SU-DHL-6 (cell line): Measurements from ENCODE around the gene PGM1.

ENCODE experiments used
- H2AFZ ChIP-seq: fragments of 200-600 bp; sonication (generic); 2 replicates; pipeline ENCODE4 v1.6.1; 2014; ENCODE audit warnings: low read depth, mild to moderate bottlenecking, moderate library complexity, mixed read lengths, antibody characterized with exemption, low read length; ENCODE audit not compliant: severe bottlenecking
- H3F3A ChIP-seq: fragments of 200-600 bp; shearing (Covaris generic); 2 replicates; pipeline ENCODE4 v1.6.0; 2016; ENCODE audit warnings: antibody characterized with exemption, mild to moderate bottlenecking; ENCODE audit not compliant: insufficient read depth
- H3K27ac ChIP-seq: fragments of 200-600 bp; sonication (generic); 2 replicates; pipeline ENCODE4 v1.5.1; 2016; ENCODE audit warnings: low read depth, mild to moderate bottlenecking, low read length, moderate library complexity, mixed read lengths
- H3K27me3 ChIP-seq: fragments of 200-600 bp; sonication (generic), shearing (Covaris generic); 2 replicates; pipeline ENCODE4 v1.6.0; 2014; ENCODE audit warnings: mild to moderate bottlenecking, low read length
- H3K36me3 ChIP-seq: fragments of 200-600 bp; sonication (generic); 2 replicates; pipeline ENCODE4 v1.6.1; 2014; ENCODE audit warnings: mild to moderate bottlenecking, low read length, mixed read lengths
- H3K4me2 ChIP-seq: fragments of 300-600, 200-600 bp; shearing (Covaris generic), sonication (generic); 2 replicates; pipeline ENCODE4 v1.6.0; 2014; ENCODE audit warnings: low read length, low read depth, mild to moderate bottlenecking; ENCODE audit not compliant: poor library complexity, severe bottlenecking
- H3K4me3 ChIP-seq: fragments of 200-600 bp; sonication (generic); 2 replicates; pipeline ENCODE4 v1.5.1; 2014; ENCODE audit warnings: antibody characterized with exemption, low read length, mild to moderate bottlenecking, mixed read lengths; ENCODE audit not compliant: insufficient read depth, poor library complexity, severe bottlenecking
- H3K79me2 ChIP-seq: fragments of 200-600 bp; sonication (generic); 2 replicates; pipeline ENCODE4 v1.6.1; 2014; ENCODE audit warnings: mild to moderate bottlenecking, low read length, moderate library complexity; ENCODE audit not compliant: insufficient read depth
- H3K9ac ChIP-seq: fragments of 200-600 bp; sonication (generic); 2 replicates; pipeline ENCODE4 v1.7.0; 2014; ENCODE audit warnings: mild to moderate bottlenecking, low read length
- H3K9me2 ChIP-seq: fragments of 200-600 bp; sonication (generic); replicated peaks from 2 replicates; pipeline ENCODE4 v1.6.1; 2014; ENCODE audit warnings: low read length; ENCODE audit not compliant: insufficient read depth
- H3K9me3 ChIP-seq: fragments of 200-600 bp; sonication (generic); 2 replicates; pipeline ENCODE4 v1.6.1; 2014; ENCODE audit warnings: low read length, mixed read lengths; ENCODE audit not compliant: insufficient read depth
- H4K20me1 ChIP-seq: fragments of 200-600 bp; sonication (generic); 2 replicates; pipeline ENCODE4 v1.6.1; 2014; ENCODE audit warnings: low read depth, mild to moderate bottlenecking, antibody characterized with exemption, low read length, moderate library complexity, mixed read lengths
- EZH2phosphoT487 ChIP-seq: fragments of 200-600 bp; sonication (generic), shearing (Covaris generic); conservative IDR thresholded peaks from 2 replicates; pipeline ENCODE4 v1.6.1; 2018; ENCODE audit warnings: mild to moderate bottlenecking, antibody characterized with exemption, low read length, moderate library complexity, mixed read lengths
- TF ChIP-seq, protein P1 (sequence below): fragments of 200-600 bp; sonication (generic); IDR thresholded peaks from one replicate; pipeline ENCODE4 v1.5.1; 2017; ENCODE audit warnings: antibody characterized with exemption, mild to moderate bottlenecking, low read length, moderate library complexity; ENCODE audit not compliant: insufficient read depth, poor library complexity, severe bottlenecking

The PGM1 gene

DNA sequence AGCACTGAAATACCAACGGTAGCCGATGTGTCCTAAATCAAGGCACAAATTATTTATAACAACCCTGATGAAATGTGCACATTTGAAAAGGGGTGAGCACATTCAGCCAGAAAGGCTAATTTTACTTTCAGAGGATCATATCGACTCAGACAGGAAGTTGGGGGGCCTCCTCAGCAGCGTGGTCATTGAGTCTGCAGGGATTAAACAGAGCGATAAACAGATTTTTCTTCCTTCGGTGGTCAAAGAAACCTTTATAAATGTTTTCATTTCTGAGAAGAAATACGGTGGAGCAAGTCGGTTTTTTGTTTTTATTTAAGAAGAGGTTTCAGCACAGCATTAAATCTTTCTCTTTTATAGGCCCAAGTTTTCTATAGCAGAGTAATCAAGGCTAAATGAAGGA lies 45.7 kb downstream of the PGM1 start:
- H3K79me2 ChIP-seq: no peaks in the 10 kb centered on the region
- no peaks in the 10 kb centered on the region for H4K20me1 ChIP-seq
- no peak overlapping the region for H3K4me2 ChIP-seq
- H3K27me3 ChIP-seq: no peaks in the 10 kb centered on the region
- H3K9me2 ChIP-seq: no peaks in the 10 kb centered on the region
- peaks cover 18% of the 10 kb centered on the region; the same call in 1 of the 2 replicates for H3K36me3 ChIP-seq
- no peaks in the 10 kb centered on the region for H3K9me3 ChIP-seq
- no peak for TF ChIP-seq EZH2phosphoT487
- TF ChIP-seq, protein P1, sequence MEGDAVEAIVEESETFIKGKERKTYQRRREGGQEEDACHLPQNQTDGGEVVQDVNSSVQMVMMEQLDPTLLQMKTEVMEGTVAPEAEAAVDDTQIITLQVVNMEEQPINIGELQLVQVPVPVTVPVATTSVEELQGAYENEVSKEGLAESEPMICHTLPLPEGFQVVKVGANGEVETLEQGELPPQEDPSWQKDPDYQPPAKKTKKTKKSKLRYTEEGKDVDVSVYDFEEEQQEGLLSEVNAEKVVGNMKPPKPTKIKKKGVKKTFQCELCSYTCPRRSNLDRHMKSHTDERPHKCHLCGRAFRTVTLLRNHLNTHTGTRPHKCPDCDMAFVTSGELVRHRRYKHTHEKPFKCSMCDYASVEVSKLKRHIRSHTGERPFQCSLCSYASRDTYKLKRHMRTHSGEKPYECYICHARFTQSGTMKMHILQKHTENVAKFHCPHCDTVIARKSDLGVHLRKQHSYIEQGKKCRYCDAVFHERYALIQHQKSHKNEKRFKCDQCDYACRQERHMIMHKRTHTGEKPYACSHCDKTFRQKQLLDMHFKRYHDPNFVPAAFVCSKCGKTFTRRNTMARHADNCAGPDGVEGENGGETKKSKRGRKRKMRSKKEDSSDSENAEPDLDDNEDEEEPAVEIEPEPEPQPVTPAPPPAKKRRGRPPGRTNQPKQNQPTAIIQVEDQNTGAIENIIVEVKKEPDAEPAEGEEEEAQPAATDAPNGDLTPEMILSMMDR: no peak
- H3K9ac ChIP-seq: no peak overlapping the region
- H2AFZ ChIP-seq: no peak overlapping the region
- H3K27ac ChIP-seq: no peak overlapping the region
- H3K4me3 ChIP-seq: no peak overlapping the region
- no peaks in the 10 kb centered on the region for H3F3A ChIP-seq

DNA sequence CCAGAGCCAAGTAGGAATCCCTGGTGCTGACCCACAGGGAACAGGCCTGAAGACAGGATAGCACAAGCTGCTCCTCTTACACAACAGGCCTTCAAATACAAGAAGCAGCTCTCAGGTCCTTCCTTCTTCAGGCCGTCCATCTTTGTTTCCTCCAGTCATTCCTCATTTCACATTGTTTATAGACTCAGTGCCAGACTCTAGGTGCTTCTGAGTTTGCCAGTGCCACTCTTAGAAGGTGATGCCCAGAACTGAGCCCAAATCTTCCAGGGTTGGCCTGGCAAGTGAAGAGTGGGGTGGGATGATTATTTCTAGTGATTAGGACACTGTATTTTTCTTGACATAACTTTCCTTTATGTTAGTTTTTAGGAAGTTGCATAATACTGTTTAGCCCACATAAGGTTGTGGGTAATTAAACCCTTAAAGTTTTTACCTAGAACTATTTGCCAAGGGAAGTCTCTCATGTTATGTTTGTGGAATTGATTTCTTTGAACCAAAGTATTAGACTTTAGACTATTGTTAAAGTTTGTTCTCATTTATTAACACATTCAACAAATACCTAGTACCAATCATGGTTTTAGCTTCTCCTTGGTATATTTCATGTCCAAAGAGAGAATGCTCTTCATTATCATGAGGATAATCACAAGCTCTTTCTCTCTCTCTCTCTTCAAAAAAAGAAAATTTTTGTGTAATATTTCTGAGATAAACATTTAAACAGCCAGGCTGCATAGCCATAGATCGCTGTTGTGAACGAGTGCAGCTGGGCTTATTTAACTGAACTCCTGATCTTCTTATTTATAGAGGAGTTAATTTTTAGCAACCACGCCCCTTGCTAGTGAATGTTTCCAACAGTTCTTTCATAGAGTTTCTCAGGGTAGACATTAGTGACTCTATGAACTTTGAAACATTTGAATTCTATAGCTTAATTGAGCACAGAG lies 47.7 kb downstream of the PGM1 start:
- H3F3A ChIP-seq: no peaks in the 10 kb centered on the region
- H3K4me2 ChIP-seq: no peak overlapping the region
- TF ChIP-seq, protein P1: no peak
- no peak for TF ChIP-seq EZH2phosphoT487
- no peak overlapping the region for H3K9ac ChIP-seq
- H2AFZ ChIP-seq: no peak overlapping the region
- H3K27ac ChIP-seq: no peak overlapping the region
- no peaks in the 10 kb centered on the region for H3K79me2 ChIP-seq
- H3K9me2 ChIP-seq: no peaks in the 10 kb centered on the region
- H3K27me3 ChIP-seq: no peaks in the 10 kb centered on the region
- no peak overlapping the region for H3K4me3 ChIP-seq
- no peaks in the 10 kb centered on the region for H4K20me1 ChIP-seq
- H3K9me3 ChIP-seq: no peaks in the 10 kb centered on the region
- H3K36me3 ChIP-seq: peaks cover 18% of the 10 kb centered on the region; the same call in 1 of the 2 replicates

DNA sequence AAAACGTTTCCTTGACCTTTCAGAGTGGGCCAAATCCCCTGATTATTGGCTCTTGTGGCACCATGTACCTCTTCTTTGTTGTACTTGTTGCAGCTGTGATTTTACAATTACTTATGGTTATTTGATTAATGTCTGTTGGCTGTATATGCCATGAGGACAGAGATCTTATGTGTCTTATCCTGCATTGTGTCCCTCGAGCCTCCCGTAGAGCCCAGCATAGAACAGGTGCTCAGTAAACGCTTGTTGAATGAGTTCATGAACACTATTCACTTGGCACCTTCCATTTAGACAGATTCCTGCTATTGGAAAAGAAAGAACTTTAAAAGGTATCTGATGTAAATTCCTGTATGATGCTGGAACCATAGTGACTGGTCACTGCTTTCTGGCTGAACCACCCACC lies 48.4 kb downstream of the PGM1 start:
- H3F3A ChIP-seq: no peaks in the 10 kb centered on the region
- H3K4me3 ChIP-seq: no peak overlapping the region
- TF ChIP-seq, protein P1: no peak
- no peak for TF ChIP-seq EZH2phosphoT487
- H3K9ac ChIP-seq: no peak overlapping the region
- no peaks in the 10 kb centered on the region for H3K27me3 ChIP-seq
- H3K9me2 ChIP-seq: no peaks in the 10 kb centered on the region
- no peak overlapping the region for H2AFZ ChIP-seq
- no peaks in the 10 kb centered on the region for H3K79me2 ChIP-seq
- H3K36me3 ChIP-seq: peaks cover 18% of the 10 kb centered on the region; the same call in 1 of the 2 replicates
- H3K9me3 ChIP-seq: no peaks in the 10 kb centered on the region
- H3K27ac ChIP-seq: no peak overlapping the region
- no peaks in the 10 kb centered on the region for H4K20me1 ChIP-seq
- no peak overlapping the region for H3K4me2 ChIP-seq
